Lower lobe of right lung (tissue), 2 donors: ENCODE results near the gene ZDHHC24. TPM values are rescaled to one million over a fixed set of nuclear protein-coding genes. Genes with fewer than 3 reads are reported as not detected.

Experiments
- ATAC-seq, 2 donors: fragments of 200-7000 bp; cut with Tn5 transposase; one replicate each; pipeline ENCODE4 v1.9.1; 2020 to 2022; ENCODE audit warnings: mild to moderate bottlenecking in 2 of 2, moderate library complexity in 2 of 2
- DNase-seq: peaks from one replicate; pipeline ENCODE4 v3.0.0-alpha.2; 2020
- H3K27ac ChIP-seq: fragments of 200-600 bp; one replicate; pipeline ENCODE4 v1.8.0; 2022
- H3K27me3 ChIP-seq: fragments of 200-600 bp; one replicate; pipeline ENCODE4 v1.8.0; 2022; ENCODE audit warnings: low read depth
- H3K36me3 ChIP-seq: fragments of 200-600 bp; one replicate; pipeline ENCODE4 v1.8.0; 2022; ENCODE audit warnings: mild to moderate bottlenecking
- H3K4me1 ChIP-seq: fragments of 200-600 bp; one replicate; pipeline ENCODE4 v1.8.0; 2022
- H3K4me3 ChIP-seq: fragments of 200-600 bp; one replicate; pipeline ENCODE4 v1.8.0; 2022; ENCODE audit warnings: mild to moderate bottlenecking
- H3K9me3 ChIP-seq: fragments of 200-600 bp; one replicate; pipeline ENCODE4 v1.8.0; 2022
- intact Hi-C: fragments of 100-400 bp; cut with DNase I; formaldehyde crosslinking; loops from one replicate; pipeline ENCODE4 v1.11.0; 2022
- total RNA-seq: library from RNA; stranded (reverse); fragmentation: NEBNext Ultra II Directional; extraction: Animal tissue kit (Norgen Biotek cat#: 25700); gene quantifications from one replicate; pipeline ENCODE4 v1.2.1, GENCODE V29; 2021
- TF ChIP-seq, protein P1 (sequence below): fragments of 200-600 bp; IDR thresholded peaks from one replicate; pipeline ENCODE4 v1.8.0; 2022; ENCODE audit warnings: antibody characterized with exemption, mild to moderate bottlenecking
- donor health status: DM: no; HTN: yes; CAD: no; lungs with severe emphysema.

The ZDHHC24 gene
- total RNA-seq, 1 donor from 2014 or later: 14.9 TPM

DNA sequence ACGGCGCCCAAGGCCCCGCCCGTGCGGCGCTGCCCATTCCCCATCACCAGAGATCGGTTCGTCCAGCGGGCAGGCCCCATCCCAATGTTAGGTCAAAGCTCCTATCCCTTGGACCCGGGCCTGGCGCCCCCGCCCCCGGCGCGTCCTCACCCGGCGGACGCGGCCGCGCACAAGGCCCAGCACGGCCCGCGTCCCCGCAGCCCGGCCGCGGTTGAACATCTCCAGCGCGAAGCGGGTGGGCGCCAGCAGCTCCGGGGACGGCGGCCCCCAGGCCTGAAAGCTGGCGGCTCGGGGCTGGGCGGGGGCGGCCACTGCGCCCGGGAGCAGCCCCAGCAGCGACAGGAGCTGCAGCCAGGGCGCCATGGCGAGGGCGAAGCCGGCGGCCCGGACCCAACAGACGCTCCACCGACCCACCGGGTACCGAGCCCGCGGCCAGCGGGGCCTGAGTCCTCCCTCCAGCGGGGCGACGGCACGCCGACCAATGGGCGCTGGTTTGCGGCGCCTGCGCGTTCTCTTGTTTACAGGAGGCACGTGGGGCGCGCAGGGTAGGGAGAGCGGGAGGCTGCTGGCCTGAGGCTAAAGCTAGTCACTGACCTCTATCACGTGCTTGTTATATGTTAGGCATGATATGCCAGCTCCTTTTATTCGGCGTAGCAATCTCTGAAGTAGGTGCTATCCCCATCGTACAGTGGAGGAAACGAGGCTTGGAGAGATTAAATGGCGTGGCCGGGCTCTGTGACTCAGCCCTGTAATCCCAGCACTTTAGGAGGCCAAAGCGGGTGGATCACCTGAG lies 22.5 kb upstream of the ZDHHC24 start, which contains the start of gene CTSF:
CTSF (minus strand) TSS at position 483 of the 793 bp plus-strand sequence; CDS start at position 363, 120 bp downstream.
- Histone ChIP-seq H3K9me3 (no peaks in the 10 kb centered on the region), H3K36me3 (no peaks in the 10 kb centered on the region), H3K4me3 (peak within 1 kb of the TSS; percentile 77), H3K4me1 (peaks cover 17% of the 10 kb centered on the region), H3K27ac (peak within 1 kb of the TSS; percentile 36), H3K27me3 (no peaks in the 10 kb centered on the region)
- DNase-seq (peak; percentile 92), ATAC-seq (peak; percentile 94 to 96)
- intact Hi-C loops: no loop called here
- TF ChIP-seq, protein P1, sequence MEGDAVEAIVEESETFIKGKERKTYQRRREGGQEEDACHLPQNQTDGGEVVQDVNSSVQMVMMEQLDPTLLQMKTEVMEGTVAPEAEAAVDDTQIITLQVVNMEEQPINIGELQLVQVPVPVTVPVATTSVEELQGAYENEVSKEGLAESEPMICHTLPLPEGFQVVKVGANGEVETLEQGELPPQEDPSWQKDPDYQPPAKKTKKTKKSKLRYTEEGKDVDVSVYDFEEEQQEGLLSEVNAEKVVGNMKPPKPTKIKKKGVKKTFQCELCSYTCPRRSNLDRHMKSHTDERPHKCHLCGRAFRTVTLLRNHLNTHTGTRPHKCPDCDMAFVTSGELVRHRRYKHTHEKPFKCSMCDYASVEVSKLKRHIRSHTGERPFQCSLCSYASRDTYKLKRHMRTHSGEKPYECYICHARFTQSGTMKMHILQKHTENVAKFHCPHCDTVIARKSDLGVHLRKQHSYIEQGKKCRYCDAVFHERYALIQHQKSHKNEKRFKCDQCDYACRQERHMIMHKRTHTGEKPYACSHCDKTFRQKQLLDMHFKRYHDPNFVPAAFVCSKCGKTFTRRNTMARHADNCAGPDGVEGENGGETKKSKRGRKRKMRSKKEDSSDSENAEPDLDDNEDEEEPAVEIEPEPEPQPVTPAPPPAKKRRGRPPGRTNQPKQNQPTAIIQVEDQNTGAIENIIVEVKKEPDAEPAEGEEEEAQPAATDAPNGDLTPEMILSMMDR: no peak

DNA sequence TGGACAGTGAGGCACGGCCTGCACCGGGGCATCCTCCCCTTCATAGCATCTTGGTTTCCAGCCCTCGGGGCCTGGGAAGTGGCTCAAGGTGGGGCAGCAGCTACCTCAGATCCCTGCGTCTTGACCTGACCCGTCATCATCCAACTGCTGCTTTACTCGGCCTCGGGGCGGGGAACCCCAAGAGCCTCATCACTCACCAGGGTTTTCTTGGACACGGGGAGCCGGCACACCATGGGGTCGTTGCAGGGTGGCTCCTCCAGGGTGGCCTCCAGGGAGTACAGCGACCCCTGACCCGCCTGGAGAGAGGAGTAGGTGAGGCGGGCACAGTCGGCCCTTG lies 21.9 kb upstream of the ZDHHC24 start:
- intact Hi-C loops: no loop called here
- peak overlapping the region; percentile 77 for H3K4me3 ChIP-seq
- no peaks in the 10 kb centered on the region for H3K9me3 ChIP-seq
- TF ChIP-seq, protein P1: no peak
- DNase-seq (no peak), ATAC-seq (peak in 1 of 2 donors; percentile 5)
- peaks cover 17% of the 10 kb centered on the region for H3K4me1 ChIP-seq
- H3K27ac ChIP-seq: no peak overlapping the region
- H3K27me3 ChIP-seq: no peaks in the 10 kb centered on the region
- no peaks in the 10 kb centered on the region for H3K36me3 ChIP-seq

GRCh38 chr11:66566221-66566620 lies 20.4 kb upstream of the ZDHHC24 start:
- Histone ChIP-seq H3K4me3 (no peak overlapping the region), H3K4me1 (peaks cover 17% of the 10 kb centered on the region), H3K27ac (no peak overlapping the region), H3K27me3 (no peaks in the 10 kb centered on the region), H3K9me3 (no peaks in the 10 kb centered on the region), H3K36me3 (no peaks in the 10 kb centered on the region)
- TF ChIP-seq, protein P1: no peak
- DNase-seq (no peak), ATAC-seq (no peak)
- intact Hi-C loops: no loop called here

DNA sequence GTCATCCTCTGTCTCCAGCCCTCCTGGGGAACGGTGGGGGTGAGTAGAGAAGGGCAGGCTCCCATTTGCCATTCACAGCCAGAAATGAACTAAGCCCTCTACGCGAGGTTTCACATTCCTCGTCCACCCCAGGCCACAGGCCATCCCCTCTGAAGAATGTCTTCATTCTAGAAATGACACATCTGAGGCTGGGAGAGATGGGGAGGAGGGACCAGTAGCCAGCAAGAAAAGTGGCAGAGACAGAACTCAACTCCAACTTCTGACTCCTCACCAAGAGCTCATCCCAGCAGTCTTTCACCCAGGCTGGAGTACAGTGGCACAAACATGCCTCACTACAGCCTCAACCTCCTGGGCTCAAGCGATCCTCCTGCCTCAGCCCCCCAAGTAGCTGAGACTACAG lies 19.1 kb upstream of the ZDHHC24 start:
- Histone ChIP-seq H3K36me3 (no peaks in the 10 kb centered on the region), H3K27me3 (no peaks in the 10 kb centered on the region), H3K4me3 (no peak overlapping the region), H3K27ac (no peak overlapping the region), H3K4me1 (peaks cover 17% of the 10 kb centered on the region), H3K9me3 (no peaks in the 10 kb centered on the region)
- TF ChIP-seq, protein P1: no peak
- intact Hi-C loops: no loop called here
- DNase-seq (no peak), ATAC-seq (no peak)

- H3K9me3 ChIP-seq: no peaks in the 10 kb centered on the region
- no peaks in the 10 kb centered on the region for H3K36me3 ChIP-seq
- peaks cover 17% of the 10 kb centered on the region for H3K4me1 ChIP-seq
- no peak for DNase-seq
- intact Hi-C loops: no loop called here
- H3K27ac ChIP-seq: no peak overlapping the region
- no peaks in the 10 kb centered on the region for H3K27me3 ChIP-seq
- H3K4me3 ChIP-seq: no peak overlapping the region
- ATAC-seq: no peak
- TF ChIP-seq, protein P1: no peak
These were observed 18.7 kb upstream of the ZDHHC24 start for GRCh38 chr11:66564538-66564937.
